Esophagus squamous epithelium (tissue), 4 donors: ENCODE data around the gene VAV2.

ENCODE experiments used
- POLR2A ChIP-seq, 4 donors: fragments of 450-650 bp; IDR thresholded peaks; one replicate each; pipeline ENCODE4 v1.6.1; 2017; ENCODE audit warnings: antibody characterized with exemption in 4 of 4, mild to moderate bottlenecking in 4 of 4, moderate library complexity in 3 of 4
- TF ChIP-seq, protein P1 (sequence below), 6 experiments: fragments of 450-650 bp in 4 of 6; fragments of 200-600 bp in 2 of 6; sonication (generic) in 2 of 6; IDR thresholded peaks; one replicate each; pipeline ENCODE4 v1.5.1; 2016 to 2019; ENCODE audit warnings: antibody characterized with exemption in 6 of 6, mild to moderate bottlenecking in 4 of 6, moderate library complexity in 4 of 6

DNA sequence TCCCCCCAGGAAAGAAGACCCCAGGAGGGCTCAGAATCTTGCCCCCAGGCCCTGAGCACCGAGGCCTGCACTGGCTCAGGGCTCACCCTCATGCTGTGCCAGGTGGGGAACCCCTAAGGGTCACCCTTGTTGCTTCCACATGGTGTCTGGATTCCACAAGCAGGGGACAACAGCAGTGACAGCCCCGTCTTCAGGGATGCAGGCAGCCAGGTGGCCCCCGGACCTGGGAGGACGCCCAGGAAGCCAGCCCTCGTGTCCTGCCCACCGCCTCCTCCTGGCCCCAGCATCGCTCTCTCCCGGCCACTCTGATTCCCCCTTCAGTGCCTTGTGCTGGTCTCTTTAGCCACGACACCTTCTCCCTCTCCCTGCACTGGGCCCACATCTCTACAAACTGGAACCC lies 194.0 kb downstream of the VAV2 start:
- TF ChIP-seq, protein P1, sequence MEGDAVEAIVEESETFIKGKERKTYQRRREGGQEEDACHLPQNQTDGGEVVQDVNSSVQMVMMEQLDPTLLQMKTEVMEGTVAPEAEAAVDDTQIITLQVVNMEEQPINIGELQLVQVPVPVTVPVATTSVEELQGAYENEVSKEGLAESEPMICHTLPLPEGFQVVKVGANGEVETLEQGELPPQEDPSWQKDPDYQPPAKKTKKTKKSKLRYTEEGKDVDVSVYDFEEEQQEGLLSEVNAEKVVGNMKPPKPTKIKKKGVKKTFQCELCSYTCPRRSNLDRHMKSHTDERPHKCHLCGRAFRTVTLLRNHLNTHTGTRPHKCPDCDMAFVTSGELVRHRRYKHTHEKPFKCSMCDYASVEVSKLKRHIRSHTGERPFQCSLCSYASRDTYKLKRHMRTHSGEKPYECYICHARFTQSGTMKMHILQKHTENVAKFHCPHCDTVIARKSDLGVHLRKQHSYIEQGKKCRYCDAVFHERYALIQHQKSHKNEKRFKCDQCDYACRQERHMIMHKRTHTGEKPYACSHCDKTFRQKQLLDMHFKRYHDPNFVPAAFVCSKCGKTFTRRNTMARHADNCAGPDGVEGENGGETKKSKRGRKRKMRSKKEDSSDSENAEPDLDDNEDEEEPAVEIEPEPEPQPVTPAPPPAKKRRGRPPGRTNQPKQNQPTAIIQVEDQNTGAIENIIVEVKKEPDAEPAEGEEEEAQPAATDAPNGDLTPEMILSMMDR (IDR thresholded peaks at IDR 0.05): no peak
- TF ChIP-seq POLR2A (IDR thresholded peaks at IDR 0.05): no peak
